ENCODE data around the gene SH2B3. TPM values are rescaled to one million over a fixed set of nuclear protein-coding genes. Genes with fewer than 3 reads are reported as not detected.

Gene SH2B3
- total RNA-seq, 1 donor from 2014 or later: 24.1 TPM

DNA sequence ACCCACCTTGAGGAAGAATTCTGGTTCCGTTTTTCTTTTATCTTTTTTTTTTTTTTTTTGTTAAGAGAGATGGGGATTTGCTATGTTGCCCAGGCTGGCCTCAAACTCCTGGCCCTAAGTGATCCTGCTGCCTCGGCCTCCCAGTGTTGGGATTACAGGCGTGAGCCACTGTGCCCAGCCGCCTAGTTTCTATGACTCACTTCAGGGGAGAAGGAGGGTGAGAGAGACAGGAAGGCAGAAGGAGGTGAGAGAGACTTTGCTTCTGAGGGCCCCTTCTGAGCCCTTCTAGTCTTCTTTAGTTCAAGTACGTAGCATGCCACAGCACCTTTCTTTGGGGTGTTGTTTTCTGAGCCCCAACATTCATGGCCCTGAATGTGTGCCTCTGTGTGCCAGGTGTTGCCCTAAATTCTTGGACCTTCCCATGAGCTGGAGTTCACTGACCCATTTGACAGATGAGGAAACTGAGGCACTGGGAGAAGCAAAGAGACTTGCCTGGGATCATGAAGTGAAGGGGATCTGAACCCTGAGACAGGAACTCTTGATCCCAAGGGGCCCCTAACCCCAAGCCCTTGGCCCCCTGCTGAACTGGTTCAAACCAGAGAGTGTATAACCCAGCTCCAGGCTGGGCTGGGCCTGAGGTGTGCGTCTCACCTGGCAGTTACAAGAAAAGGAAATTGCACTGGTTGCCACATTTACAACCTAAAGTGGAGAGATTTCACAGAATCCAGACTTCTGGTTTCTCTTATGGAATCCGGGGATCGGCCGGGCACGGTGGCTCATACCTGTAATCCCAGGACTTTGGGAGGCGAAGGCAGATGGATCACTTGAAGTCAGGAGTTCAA, 20.8 kb downstream of the SH2B3 start:
- no peak for DNase-seq (ENCODE audit: extremely low spot score in 2 of 2)
- H3K27me3 ChIP-seq: no peaks in the 10 kb centered on the region
- no peak overlapping the region for H3K27ac ChIP-seq
- H3K9me3 ChIP-seq: no peaks in the 10 kb centered on the region
- TF ChIP-seq POLR2A (IDR thresholded peaks at IDR 0.05): no peak
- no peak for TF ChIP-seq POLR2AphosphoS5 (IDR thresholded peaks at IDR 0.05; ENCODE audit: insufficient read depth in 1 of 2, low read depth in 1 of 2)
- TF ChIP-seq, protein P1, sequence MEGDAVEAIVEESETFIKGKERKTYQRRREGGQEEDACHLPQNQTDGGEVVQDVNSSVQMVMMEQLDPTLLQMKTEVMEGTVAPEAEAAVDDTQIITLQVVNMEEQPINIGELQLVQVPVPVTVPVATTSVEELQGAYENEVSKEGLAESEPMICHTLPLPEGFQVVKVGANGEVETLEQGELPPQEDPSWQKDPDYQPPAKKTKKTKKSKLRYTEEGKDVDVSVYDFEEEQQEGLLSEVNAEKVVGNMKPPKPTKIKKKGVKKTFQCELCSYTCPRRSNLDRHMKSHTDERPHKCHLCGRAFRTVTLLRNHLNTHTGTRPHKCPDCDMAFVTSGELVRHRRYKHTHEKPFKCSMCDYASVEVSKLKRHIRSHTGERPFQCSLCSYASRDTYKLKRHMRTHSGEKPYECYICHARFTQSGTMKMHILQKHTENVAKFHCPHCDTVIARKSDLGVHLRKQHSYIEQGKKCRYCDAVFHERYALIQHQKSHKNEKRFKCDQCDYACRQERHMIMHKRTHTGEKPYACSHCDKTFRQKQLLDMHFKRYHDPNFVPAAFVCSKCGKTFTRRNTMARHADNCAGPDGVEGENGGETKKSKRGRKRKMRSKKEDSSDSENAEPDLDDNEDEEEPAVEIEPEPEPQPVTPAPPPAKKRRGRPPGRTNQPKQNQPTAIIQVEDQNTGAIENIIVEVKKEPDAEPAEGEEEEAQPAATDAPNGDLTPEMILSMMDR (IDR thresholded peaks at IDR 0.05): no peak
- intact Hi-C loops (cut with DNase I): no loop called here
- no peak overlapping the region for H3K4me3 ChIP-seq
- H3K4me1 ChIP-seq: peaks cover 58% of the 10 kb centered on the region
- no peaks in the 10 kb centered on the region for H3K36me3 ChIP-seq

DNA sequence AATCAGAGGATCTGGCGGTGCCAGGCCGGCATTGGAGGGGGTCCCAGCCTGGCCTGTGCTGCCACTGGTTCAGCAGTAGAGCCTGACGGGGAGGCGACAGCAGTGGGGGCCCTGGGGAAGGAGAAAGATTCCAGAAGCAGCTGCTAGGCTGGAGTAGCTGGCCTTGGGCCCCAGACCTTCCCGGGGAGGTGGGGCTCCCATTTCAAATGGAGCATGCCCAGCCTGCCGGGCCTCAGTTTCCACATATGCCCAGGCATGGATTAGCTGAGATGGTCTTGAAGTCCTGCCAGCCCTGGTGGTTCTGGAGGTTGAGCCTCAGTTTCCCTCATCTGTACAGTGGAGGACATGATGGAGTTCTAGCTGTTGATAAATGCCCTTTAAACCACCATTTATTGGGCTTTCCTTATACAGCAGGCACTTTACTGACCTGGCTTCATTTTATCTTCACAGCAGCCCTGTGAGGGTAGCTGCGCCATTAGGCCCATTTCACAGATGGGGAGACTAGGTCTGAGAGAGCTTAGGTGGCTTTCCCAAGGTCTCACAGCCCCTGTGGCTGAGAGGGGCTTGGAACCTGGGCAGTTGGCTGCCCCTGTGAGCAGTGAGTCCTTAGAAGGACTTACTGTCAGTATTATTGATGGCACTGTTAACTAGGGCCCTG, 21.8 kb downstream of the SH2B3 start:
- no peaks in the 10 kb centered on the region for H3K9me3 ChIP-seq
- H3K4me1 ChIP-seq: peaks cover 66% of the 10 kb centered on the region
- H3K27me3 ChIP-seq: no peaks in the 10 kb centered on the region
- no peaks in the 10 kb centered on the region for H3K36me3 ChIP-seq
- DNase-seq (ENCODE audit: extremely low spot score in 2 of 2): no peak
- H3K27ac ChIP-seq: peak overlapping the region; percentile 3
- intact Hi-C loops (cut with DNase I): no loop called here
- no peak overlapping the region for H3K4me3 ChIP-seq
- TF ChIP-seq POLR2A (IDR thresholded peaks at IDR 0.05) (no peak), POLR2AphosphoS5 (IDR thresholded peaks at IDR 0.05; ENCODE audit: insufficient read depth in 1 of 2, low read depth in 1 of 2) (no peak)
- TF ChIP-seq, protein P1 (IDR thresholded peaks at IDR 0.05): no peak

DNA sequence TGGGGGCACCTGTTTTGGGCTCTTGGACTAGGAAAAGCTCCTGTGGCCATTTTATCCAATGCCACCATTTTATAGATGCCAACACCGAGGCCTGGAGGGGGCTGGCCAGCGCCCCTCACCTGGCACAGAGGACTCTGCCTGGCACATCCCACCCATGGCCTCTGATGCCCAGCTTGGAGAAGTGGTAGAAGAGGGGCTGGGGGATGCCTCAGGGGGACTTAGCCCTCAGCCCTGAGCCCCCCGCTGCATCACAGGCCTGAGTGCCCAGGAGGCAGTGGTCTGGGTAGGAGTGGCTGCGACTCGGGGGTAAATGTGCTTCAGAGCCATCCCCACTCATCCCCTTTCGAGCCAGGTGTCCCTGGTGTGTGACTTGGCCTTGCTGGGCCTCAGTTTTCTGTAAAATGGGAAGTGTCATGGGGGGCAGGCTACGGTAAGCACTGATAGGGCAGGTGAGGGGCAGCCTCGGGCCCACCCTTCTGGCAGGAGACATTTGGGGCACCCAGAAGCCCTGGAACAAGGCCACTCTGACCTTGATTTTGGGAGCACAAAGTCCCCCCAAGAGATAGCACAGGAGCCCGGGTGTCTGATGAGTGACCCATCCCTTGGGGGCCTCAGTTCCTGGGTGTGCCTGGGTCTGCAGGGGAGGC, 22.5 kb downstream of the SH2B3 start:
- intact Hi-C loops (cut with DNase I): no loop called here
- no peaks in the 10 kb centered on the region for H3K27me3 ChIP-seq
- no peak overlapping the region for H3K4me3 ChIP-seq
- peak overlapping the region; percentile 46 for H3K27ac ChIP-seq
- no peaks in the 10 kb centered on the region for H3K9me3 ChIP-seq
- no peak for DNase-seq (ENCODE audit: extremely low spot score in 2 of 2)
- no peaks in the 10 kb centered on the region for H3K36me3 ChIP-seq
- peaks cover 73% of the 10 kb centered on the region for H3K4me1 ChIP-seq
- TF ChIP-seq POLR2AphosphoS5 (IDR thresholded peaks at IDR 0.05; ENCODE audit: insufficient read depth in 1 of 2, low read depth in 1 of 2): no peak
- no peak for TF ChIP-seq POLR2A (IDR thresholded peaks at IDR 0.05)
- TF ChIP-seq, protein P1 (IDR thresholded peaks at IDR 0.05): no peak

DNA sequence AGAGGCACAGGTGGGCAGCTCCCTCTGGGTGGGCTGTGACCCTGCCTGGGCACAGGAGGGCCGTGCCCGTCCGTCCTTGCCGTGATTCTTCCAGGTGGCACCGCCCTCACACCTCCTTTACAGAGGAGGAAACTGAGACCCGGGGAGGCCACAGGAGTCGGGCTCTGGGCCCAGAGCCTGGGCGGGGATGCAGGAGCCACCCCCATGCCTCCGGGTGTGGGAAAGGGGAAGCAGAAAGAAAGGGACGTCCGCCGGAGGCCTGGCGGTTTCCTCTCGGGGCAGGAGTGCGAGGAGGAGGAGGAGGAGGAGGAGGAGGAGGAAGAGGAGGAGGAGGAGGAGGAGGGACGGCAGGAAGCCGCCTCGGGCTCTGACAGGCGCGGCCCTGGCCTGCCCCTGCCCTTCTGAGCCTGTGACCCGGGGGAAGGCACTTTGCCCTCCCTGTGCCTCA, 23.0 kb downstream of the SH2B3 start:
- no peak for DNase-seq (ENCODE audit: extremely low spot score in 2 of 2)
- Histone ChIP-seq H3K27me3 (no peaks in the 10 kb centered on the region), H3K9me3 (no peaks in the 10 kb centered on the region), H3K27ac (peak overlapping the region; percentile 46), H3K4me1 (peaks cover 78% of the 10 kb centered on the region), H3K36me3 (no peaks in the 10 kb centered on the region), H3K4me3 (no peak overlapping the region)
- intact Hi-C loops (cut with DNase I): no loop called here
- TF ChIP-seq POLR2A (IDR thresholded peaks at IDR 0.05) (no peak), POLR2AphosphoS5 (IDR thresholded peaks at IDR 0.05; ENCODE audit: insufficient read depth in 1 of 2, low read depth in 1 of 2) (peak in 1 of 2 donors; percentile 21)

DNA sequence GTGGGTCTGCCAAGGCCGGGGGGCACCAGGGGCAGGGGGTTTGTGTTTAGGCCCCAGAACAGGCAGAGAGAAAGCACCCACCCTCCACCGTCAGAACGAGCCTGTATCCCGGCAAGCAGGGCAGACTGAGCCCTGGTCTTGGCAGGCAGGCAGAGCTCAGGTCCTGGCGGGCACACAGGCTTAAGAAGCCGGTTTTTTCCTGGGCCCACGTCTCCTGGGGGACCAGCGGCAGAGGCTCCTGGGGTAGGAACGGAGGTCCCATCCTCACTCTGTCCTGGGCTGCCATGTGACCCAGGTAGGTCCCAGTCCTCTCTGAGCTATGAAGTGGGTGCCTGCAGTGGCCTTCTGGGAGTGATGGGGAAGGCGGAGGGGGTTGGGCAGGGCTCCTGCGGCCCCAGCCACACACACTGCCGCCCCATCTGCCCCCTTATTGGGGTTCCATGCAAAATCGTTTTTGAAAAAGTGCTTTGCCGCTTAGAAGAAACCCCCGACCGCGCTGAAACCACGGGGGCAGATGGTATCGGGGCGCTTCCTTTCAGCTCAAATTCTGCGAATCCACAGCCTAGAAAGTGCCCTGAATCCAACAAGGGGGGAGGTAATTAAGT, 24.2 kb downstream of the SH2B3 start:
- no peak for DNase-seq (ENCODE audit: extremely low spot score in 2 of 2)
- no peak overlapping the region for H3K4me3 ChIP-seq
- no peaks in the 10 kb centered on the region for H3K36me3 ChIP-seq
- intact Hi-C loops (cut with DNase I): no loop called here
- H3K4me1 ChIP-seq: peaks cover 81% of the 10 kb centered on the region
- H3K27ac ChIP-seq: peak overlapping the region; percentile 46
- no peak for TF ChIP-seq POLR2A (IDR thresholded peaks at IDR 0.05)
- TF ChIP-seq POLR2AphosphoS5 (IDR thresholded peaks at IDR 0.05; ENCODE audit: insufficient read depth in 1 of 2, low read depth in 1 of 2): no peak
- TF ChIP-seq, protein P1 (IDR thresholded peaks at IDR 0.05): no peak
- H3K9me3 ChIP-seq: no peaks in the 10 kb centered on the region
- H3K27me3 ChIP-seq: no peaks in the 10 kb centered on the region

Measured in vagina (tissue), 2 donors.